ENCODE data around the gene SYNPR.

DNA sequence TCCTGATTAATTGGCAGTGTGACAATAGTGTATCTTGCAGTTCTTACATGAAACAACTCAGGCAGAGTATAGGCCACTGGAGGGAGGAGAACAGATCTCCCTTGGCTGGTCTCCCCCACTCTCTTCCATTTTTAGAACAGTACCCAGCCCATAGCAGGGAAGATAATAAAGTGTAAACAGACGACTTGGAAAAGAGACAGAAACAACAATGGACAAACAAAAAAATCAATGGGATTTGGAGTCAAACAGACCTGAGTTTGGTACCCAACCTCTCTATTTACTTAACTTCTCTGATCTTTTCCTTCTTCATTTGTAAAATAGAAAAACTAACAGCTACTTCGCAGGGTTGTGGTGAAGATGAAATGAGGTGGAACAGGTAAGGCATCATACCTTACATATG, 315.7 kb downstream of the SYNPR start:
- TF ChIP-seq, protein P1, sequence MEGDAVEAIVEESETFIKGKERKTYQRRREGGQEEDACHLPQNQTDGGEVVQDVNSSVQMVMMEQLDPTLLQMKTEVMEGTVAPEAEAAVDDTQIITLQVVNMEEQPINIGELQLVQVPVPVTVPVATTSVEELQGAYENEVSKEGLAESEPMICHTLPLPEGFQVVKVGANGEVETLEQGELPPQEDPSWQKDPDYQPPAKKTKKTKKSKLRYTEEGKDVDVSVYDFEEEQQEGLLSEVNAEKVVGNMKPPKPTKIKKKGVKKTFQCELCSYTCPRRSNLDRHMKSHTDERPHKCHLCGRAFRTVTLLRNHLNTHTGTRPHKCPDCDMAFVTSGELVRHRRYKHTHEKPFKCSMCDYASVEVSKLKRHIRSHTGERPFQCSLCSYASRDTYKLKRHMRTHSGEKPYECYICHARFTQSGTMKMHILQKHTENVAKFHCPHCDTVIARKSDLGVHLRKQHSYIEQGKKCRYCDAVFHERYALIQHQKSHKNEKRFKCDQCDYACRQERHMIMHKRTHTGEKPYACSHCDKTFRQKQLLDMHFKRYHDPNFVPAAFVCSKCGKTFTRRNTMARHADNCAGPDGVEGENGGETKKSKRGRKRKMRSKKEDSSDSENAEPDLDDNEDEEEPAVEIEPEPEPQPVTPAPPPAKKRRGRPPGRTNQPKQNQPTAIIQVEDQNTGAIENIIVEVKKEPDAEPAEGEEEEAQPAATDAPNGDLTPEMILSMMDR (IDR thresholded peaks at IDR 0.05), result no peak
- no peak for TF ChIP-seq POLR2AphosphoS5 (IDR thresholded peaks at IDR 0.05)
